Measurements from ENCODE around the gene MAN2B2.

Gene MAN2B2

DNA sequence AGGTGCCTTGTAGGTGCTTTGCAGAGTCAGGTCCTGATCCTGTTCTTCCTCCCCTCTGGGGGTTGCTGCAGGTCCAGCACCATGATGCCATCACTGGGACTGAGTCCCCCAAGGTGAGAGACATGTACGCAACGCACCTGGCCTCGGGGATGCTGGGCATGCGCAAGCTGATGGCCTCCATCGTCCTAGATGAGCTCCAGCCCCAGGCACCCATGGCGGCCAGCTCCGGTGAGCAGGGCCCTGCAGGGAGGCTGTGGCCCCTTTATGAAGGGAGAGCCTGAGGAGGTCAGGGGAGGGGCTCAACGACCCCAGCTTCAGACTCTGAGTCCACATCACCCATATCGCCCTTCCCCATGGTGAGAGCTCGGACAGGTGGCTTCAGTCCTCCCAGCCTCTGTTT lies 23.1 kb downstream of the MAN2B2 start:
- DNase-seq (ENCODE audit: low read depth): no peak
- no peak overlapping the region for H3K4me3 ChIP-seq (ENCODE audit: low read depth, low read length)
- TF ChIP-seq, protein P1, sequence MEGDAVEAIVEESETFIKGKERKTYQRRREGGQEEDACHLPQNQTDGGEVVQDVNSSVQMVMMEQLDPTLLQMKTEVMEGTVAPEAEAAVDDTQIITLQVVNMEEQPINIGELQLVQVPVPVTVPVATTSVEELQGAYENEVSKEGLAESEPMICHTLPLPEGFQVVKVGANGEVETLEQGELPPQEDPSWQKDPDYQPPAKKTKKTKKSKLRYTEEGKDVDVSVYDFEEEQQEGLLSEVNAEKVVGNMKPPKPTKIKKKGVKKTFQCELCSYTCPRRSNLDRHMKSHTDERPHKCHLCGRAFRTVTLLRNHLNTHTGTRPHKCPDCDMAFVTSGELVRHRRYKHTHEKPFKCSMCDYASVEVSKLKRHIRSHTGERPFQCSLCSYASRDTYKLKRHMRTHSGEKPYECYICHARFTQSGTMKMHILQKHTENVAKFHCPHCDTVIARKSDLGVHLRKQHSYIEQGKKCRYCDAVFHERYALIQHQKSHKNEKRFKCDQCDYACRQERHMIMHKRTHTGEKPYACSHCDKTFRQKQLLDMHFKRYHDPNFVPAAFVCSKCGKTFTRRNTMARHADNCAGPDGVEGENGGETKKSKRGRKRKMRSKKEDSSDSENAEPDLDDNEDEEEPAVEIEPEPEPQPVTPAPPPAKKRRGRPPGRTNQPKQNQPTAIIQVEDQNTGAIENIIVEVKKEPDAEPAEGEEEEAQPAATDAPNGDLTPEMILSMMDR (IDR thresholded peaks at IDR 0.05; ENCODE audit: low read depth, low read length, missing control alignments): no peak

DNA sequence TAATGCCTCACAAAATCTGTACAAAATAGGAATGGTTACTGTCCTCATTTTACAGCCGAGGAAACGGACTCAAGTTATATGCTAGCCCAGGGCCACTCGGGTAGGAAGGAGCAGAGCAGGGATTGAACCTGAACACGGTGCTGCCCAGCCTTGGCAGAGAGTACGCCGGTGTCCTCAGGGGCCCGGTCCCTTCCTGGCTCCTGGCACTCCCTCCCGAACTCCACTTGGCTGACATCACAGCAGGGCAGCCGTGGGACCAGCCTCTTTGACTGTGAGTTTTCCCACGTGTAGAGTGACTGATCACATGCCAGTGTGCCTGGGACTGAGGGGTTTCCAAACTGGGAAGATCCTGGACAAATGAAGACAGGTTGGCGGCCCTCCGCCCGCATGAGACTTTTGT lies 23.7 kb downstream of the MAN2B2 start:
- TF ChIP-seq, protein P1 (IDR thresholded peaks at IDR 0.05; ENCODE audit: low read depth, low read length, missing control alignments): no peak
- DNase-seq (ENCODE audit: low read depth): no peak
- H3K4me3 ChIP-seq (ENCODE audit: low read depth, low read length): no peak overlapping the region

DNA sequence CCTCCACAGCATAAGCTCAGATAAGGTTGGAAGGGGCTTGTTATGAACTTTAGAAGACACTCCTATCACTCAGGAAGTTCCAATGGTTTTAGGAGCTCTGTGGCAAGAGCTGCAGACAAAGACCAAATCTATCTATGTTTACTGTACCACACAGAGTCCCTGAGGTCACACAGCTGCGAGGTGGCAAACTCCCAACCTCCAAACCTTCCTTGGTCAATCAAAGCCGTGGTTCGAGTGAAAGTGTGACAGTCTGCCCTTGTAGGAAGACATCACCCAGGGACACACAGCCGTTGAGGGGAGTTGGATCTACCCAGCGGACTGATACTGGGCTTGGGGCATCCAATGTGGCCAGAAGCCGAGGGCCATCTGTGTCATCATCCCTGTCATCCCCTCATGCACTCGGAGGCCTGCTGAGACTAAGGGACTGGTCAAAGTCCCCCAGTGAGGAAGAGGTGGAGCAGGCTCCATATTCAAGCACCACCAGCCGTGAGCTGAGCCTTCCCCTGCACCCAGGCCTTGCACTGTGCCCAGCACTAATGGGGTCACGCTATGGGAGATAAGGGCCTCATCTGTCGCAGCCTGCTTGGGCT lies 26.8 kb downstream of the MAN2B2 start:
- no peak overlapping the region for H3K4me3 ChIP-seq (ENCODE audit: low read depth, low read length)
- no peak for DNase-seq (ENCODE audit: low read depth)
- TF ChIP-seq, protein P1 (IDR thresholded peaks at IDR 0.05; ENCODE audit: low read depth, low read length, missing control alignments): no peak

DNA sequence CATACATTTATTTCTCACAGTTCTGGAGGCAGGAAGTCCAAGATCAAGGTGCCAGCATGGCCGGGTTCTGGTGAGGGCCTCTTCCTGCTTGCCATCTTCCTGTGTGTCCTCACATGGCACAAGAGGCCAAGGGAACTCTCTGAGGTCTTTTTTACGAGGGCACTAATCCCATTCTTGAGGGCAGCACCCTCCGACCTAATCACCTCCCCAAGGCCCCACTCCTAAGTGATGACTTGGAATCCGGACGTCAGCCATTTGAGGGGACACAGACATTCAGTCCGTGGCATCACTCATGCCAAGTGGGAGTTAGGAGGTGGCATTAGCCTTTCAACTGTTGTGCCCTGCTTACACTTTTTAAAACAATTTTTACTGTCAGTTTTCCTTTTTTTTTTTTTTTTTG lies 27.3 kb downstream of the MAN2B2 start:
- H3K4me3 ChIP-seq (ENCODE audit: low read depth, low read length): no peak overlapping the region
- DNase-seq (ENCODE audit: low read depth): no peak
- TF ChIP-seq, protein P1 (IDR thresholded peaks at IDR 0.05; ENCODE audit: low read depth, low read length, missing control alignments): no peak

DNA sequence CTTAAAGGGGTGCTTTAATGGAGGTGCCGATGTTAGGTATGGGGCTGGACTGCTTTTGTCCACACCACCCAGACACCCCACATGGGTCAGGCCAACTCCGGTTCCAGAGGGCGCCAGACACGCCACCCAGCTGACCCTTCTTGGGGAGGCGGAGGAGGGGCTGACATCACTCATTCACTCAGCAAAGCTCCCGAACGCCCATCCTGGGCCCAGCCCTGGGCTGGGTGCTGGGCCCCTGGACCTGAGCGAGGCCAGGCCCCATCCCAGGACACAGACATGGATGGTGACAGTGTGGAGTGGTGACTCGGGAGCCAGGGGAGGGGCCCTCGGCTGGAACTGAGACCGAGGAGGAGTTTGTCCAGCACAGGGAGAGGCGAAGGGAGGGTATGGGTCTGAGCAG lies 28.1 kb downstream of the MAN2B2 start:
- TF ChIP-seq, protein P1 (IDR thresholded peaks at IDR 0.05; ENCODE audit: low read depth, low read length, missing control alignments): no peak
- H3K4me3 ChIP-seq (ENCODE audit: low read depth, low read length): no peak overlapping the region
- no peak for DNase-seq (ENCODE audit: low read depth)

DNA sequence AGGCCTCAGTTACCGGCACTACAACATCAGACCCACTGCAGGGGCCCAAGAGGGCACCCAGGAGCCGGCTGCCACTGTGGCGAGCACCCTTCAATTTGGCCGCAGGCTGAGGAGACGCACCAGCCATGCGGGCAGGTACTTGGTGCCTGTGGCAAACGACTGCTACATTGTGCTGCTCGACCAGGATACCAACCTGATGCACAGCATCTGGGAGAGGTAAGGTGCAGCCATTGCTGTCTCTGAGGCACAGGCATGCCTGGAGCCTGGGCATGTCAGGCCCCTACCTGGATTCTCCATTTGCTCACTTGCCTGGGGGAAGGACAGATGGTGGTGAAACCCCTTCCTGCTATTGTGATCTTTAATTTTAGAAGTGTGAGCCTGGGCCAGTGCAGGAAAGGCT lies 30.1 kb downstream of the MAN2B2 start:
- no peak overlapping the region for H3K4me3 ChIP-seq (ENCODE audit: low read depth, low read length)
- TF ChIP-seq, protein P1 (IDR thresholded peaks at IDR 0.05; ENCODE audit: low read depth, low read length, missing control alignments): no peak
- DNase-seq (ENCODE audit: low read depth): no peak

DNA sequence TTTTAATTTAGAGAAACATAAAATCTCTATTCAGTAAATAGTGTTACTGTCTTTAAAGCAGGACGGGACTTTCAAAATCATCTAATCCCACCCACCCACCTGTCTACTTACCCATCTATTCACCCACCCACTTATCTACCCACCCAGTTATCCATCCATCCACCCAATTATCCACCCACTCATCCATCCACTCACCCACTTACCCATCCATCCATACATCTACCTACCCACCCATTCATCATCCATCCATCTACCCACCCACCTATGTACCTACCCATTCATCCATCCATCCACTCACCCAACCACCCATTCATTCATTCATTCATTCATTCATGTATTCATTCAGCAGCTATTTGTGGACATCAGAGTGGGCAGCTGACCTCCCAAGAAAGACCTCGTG lies 30.6 kb downstream of the MAN2B2 start:
- no peak overlapping the region for H3K4me3 ChIP-seq (ENCODE audit: low read depth, low read length)
- no peak for DNase-seq (ENCODE audit: low read depth)
- TF ChIP-seq, protein P1 (IDR thresholded peaks at IDR 0.05; ENCODE audit: low read depth, low read length, missing control alignments): no peak

Data from GM12864 (cell line).